ENCODE data around the gene ARFGAP1.

The ARFGAP1 gene

DNA sequence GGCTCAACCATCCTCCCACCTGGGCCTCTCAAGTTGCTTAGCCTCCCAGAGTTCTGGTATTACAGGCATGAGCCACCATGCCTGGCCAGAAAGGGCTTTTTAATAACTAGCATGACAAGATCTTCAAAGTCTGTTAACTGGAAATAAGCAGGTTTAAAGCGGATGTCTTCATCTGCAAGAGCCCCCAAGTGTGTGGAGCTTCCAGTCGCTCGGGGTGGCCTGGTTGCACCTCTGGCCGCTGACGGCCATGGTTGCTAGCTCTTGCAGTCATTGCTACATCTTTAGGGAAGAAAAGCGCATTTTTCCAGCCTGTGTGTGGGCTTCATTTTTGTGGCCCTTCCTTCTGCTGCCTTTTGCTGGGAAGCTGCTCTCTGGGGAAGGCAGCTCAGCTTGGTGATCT, 7.8 kb downstream of the ARFGAP1 start:
- TF ChIP-seq TAF1 (IDR thresholded peaks at IDR 0.05; ENCODE audit: low read depth, low read length): no peak
- TF ChIP-seq POLR2AphosphoS5 (IDR thresholded peaks at IDR 0.05; ENCODE audit: low read depth, low read length): no peak
- no peak for TF ChIP-seq SPI1 (IDR thresholded peaks at IDR 0.05; ENCODE audit: low read depth, low read length)
- no peak for DNase-seq (ENCODE audit: insufficient read length, low spot score)
- no peak for FAIRE-seq

DNA sequence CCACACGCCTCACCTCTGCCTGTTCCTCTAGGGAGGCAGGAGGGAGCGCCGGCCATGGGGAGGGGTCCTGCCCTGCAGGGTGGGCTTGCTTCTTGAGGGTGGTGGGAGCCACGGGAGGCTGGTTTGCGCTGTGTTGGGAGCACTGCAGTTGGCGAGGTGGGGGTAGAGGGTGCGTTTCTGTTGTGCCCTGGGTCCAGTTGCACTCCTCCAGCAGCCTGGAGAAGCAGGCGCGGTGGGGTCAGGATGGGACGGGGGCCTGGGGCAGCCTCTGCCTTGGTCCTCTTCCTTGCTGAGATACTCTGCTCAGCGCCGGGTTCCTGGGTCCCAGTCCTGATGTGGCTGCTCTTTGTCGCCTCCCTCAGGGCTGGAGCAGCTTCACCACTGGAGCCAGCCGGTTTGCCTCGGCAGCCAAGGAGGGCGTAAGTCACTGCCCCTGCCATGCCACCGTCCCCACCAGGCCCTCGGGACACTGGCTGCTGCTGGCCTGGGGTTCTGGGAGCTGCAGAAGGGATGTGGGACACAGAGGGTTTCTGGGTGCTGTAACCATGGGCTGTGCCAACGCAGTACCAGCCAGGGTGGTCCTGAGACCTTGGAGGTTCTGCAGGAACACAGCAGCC, 8.4 kb downstream of the ARFGAP1 start:
- no peak for TF ChIP-seq SPI1 (IDR thresholded peaks at IDR 0.05; ENCODE audit: low read depth, low read length)
- TF ChIP-seq PAX5 (IDR thresholded peaks at IDR 0.05; ENCODE audit: insufficient read depth, low read length, severe bottlenecking): no peak
- no peak for TF ChIP-seq POU2F2 (IDR thresholded peaks at IDR 0.05; ENCODE audit: low read depth, low read length)
- no peak for TF ChIP-seq POLR2A (IDR thresholded peaks at IDR 0.05; ENCODE audit: low read depth, low read length)
- TF ChIP-seq TAF1 (IDR thresholded peaks at IDR 0.05; ENCODE audit: low read depth, low read length): no peak
- no peak for TF ChIP-seq POLR2AphosphoS5 (IDR thresholded peaks at IDR 0.05; ENCODE audit: low read depth, low read length)
- FAIRE-seq: no peak
- DNase-seq (ENCODE audit: insufficient read length, low spot score): no peak

DNA sequence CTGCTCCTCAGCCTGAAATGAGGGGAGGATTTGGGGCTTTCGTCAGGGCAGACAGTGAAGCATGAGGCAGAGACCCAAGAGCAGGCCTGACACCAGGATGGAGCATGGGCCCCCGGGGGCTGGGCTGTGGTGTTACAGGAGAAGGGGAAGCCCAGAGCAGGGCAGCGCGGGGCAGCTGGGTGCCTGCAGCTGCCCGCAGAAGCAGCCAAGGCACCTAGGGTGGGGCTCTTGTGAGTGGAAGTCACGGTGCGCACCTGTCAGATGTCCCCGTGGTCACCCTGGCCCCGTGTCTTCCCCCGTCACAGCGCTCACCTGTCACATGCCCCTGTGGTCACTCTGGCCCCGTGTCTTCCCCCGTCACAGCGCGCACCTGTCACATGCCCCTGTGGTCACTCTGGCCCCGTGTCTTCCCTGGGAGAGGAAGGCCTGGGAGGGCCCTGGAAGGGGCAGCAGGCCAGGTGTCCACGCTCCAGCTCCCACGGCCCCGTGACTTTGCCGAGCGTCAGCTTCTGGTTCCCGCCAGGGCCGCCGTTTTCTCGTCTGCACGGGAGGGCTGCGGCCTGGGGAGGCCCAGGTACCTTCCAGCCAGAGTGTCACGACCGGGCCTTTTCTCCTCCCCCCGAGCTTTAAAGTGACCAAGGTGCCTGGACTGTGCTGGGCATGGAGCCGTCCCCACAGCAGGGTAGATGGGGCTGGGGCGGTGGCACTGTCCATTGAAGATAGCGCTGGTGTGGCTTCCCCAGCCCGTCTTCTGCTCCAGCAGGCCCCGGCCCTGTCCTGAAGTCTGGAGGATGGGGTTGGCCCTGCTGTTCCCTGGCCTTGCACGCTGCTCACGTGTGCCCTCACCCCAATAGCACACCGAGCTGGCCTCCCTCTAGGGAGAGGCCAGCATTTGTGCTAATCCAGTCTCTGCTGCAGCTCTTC, 9.4 kb downstream of the ARFGAP1 start:
- FAIRE-seq (no peak), DNase-seq (ENCODE audit: insufficient read length, low spot score) (no peak)
- TF ChIP-seq POU2F2 (IDR thresholded peaks at IDR 0.05; ENCODE audit: low read depth, low read length): no peak
- TF ChIP-seq SPI1 (IDR thresholded peaks at IDR 0.05; ENCODE audit: low read depth, low read length): no peak
- TF ChIP-seq POLR2AphosphoS5 (IDR thresholded peaks at IDR 0.05; ENCODE audit: low read depth, low read length): no peak; the same call in 1 of the 2 replicates
- no peak for TF ChIP-seq POLR2A (IDR thresholded peaks at IDR 0.05; ENCODE audit: low read depth, low read length)
- TF ChIP-seq PAX5 (IDR thresholded peaks at IDR 0.05; ENCODE audit: insufficient read depth, low read length, severe bottlenecking): no peak
- TF ChIP-seq TAF1 (IDR thresholded peaks at IDR 0.05; ENCODE audit: low read depth, low read length): no peak

DNA sequence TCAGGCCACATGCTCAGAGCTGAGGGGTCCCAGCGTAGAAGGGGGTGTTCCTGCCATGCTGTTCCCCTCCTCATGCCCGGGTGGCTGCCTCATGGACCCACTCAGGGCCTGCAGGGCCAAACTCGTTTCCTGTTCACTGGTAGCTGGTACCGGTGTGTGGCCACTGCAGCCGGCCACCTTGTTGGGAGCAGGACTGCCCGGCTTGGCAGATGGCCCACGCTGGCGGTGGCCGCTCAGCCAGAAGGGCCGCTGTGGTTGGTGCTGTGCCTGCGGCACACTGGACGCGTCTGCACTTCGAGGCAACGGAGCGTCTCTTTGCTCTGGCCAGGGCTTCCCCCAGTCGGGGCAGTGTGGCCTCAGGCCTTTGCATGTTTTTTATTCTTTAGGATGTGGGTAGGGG, 10.3 kb downstream of the ARFGAP1 start:
- TF ChIP-seq POLR2A (IDR thresholded peaks at IDR 0.05; ENCODE audit: low read depth, low read length) (no peak), TAF1 (IDR thresholded peaks at IDR 0.05; ENCODE audit: low read depth, low read length) (no peak), SPI1 (IDR thresholded peaks at IDR 0.05; ENCODE audit: low read depth, low read length) (no peak), PAX5 (IDR thresholded peaks at IDR 0.05; ENCODE audit: insufficient read depth, low read length, severe bottlenecking) (no peak), POU2F2 (IDR thresholded peaks at IDR 0.05; ENCODE audit: low read depth, low read length) (no peak), POLR2AphosphoS5 (IDR thresholded peaks at IDR 0.05; ENCODE audit: low read depth, low read length) (no peak)
- DNase-seq (ENCODE audit: insufficient read length, low spot score) (no peak), FAIRE-seq (no peak)

DNA sequence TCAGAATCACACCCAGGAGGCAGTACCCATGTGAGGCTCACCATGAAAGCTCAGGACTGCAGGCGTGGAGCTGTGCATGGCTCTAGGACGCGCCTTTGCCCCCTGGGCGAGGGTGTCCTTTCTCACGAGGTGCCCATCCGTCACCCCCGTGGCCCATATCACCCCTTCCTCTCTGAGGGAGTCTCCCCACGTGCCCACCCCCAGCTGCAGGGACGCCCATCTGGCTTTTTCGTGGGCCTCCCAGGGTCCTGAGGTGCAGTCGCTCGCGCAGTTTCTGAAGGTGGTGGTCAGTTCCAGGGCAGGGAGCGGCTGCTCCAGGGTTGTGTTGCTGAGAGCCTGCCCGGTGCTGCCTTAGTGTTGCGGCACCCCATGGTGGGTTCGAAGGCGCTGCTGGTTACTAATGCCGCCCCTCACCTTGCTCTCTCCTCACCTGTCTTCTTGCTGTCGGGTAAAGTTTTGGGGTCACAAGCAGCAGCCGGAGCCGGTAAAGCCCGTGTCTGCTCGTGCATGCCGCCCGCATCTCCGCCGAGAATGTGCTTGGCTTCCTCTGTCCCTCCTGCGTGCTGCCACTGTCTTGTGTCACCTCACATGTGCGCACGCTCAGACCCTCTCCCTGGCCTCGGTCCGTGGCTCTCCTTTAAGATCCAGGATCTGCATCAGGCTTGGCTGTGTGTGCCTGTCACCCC, 10.9 kb downstream of the ARFGAP1 start:
- TF ChIP-seq POLR2AphosphoS5 (IDR thresholded peaks at IDR 0.05; ENCODE audit: low read depth, low read length) (no peak), SPI1 (IDR thresholded peaks at IDR 0.05; ENCODE audit: low read depth, low read length) (no peak), TAF1 (IDR thresholded peaks at IDR 0.05; ENCODE audit: low read depth, low read length) (no peak), POLR2A (IDR thresholded peaks at IDR 0.05; ENCODE audit: low read depth, low read length) (no peak), PAX5 (IDR thresholded peaks at IDR 0.05; ENCODE audit: insufficient read depth, low read length, severe bottlenecking) (no peak), POU2F2 (IDR thresholded peaks at IDR 0.05; ENCODE audit: low read depth, low read length) (no peak)
- FAIRE-seq (no peak), DNase-seq (ENCODE audit: insufficient read length, low spot score) (no peak)

DNA sequence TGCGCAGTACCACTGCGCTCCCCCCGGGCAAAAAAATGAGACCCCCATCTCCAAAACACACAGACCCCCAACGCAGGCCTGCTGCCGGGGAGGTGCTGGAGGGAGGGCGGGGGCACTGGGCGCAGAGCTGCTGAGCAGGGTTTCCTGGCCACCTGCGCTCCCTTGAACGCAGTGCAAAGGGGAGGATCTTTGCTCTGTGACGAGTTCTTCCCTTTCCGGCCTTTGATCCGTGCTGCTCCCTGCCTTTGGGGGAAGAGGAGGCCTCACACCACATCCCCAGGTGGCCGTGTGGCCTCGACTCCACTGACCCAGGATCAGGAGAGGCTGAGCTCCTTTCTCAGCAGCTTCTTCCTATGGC, 11.4 kb downstream of the ARFGAP1 start:
- TF ChIP-seq POLR2A (IDR thresholded peaks at IDR 0.05; ENCODE audit: low read depth, low read length) (no peak), PAX5 (IDR thresholded peaks at IDR 0.05; ENCODE audit: insufficient read depth, low read length, severe bottlenecking) (no peak), TAF1 (IDR thresholded peaks at IDR 0.05; ENCODE audit: low read depth, low read length) (no peak), POLR2AphosphoS5 (IDR thresholded peaks at IDR 0.05; ENCODE audit: low read depth, low read length) (no peak)
- FAIRE-seq: no peak
- no peak for DNase-seq (ENCODE audit: insufficient read length, low spot score)

DNA sequence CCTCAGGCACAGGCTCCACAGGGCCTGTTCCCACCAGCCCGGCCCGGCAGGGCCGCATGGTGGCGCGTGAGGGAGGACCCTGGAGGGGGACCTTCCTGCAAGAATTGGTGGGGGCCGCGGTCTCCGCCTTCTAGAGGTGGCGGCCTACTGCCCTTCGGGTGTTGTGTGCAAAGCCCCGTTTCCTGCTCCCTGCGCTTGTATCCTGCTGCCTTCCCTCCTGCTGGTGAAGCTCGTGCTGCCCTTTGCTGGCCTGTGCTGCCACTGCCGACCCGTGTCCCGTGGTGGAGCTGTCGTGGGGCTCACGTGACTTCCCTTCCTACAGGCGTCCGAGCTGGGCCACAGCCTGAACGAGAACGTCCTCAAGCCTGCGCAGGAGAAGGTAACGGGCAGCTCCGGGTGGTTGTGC, 11.9 kb downstream of the ARFGAP1 start:
- FAIRE-seq: no peak
- TF ChIP-seq TAF1 (IDR thresholded peaks at IDR 0.05; ENCODE audit: low read depth, low read length) (no peak), PAX5 (IDR thresholded peaks at IDR 0.05; ENCODE audit: insufficient read depth, low read length, severe bottlenecking) (no peak), POU2F2 (IDR thresholded peaks at IDR 0.05; ENCODE audit: low read depth, low read length) (no peak), SPI1 (IDR thresholded peaks at IDR 0.05; ENCODE audit: low read depth, low read length) (no peak), POLR2A (IDR thresholded peaks at IDR 0.05; ENCODE audit: low read depth, low read length) (no peak), POLR2AphosphoS5 (IDR thresholded peaks at IDR 0.05; ENCODE audit: low read depth, low read length) (no peak)
- DNase-seq (ENCODE audit: insufficient read length, low spot score): no peak

DNA sequence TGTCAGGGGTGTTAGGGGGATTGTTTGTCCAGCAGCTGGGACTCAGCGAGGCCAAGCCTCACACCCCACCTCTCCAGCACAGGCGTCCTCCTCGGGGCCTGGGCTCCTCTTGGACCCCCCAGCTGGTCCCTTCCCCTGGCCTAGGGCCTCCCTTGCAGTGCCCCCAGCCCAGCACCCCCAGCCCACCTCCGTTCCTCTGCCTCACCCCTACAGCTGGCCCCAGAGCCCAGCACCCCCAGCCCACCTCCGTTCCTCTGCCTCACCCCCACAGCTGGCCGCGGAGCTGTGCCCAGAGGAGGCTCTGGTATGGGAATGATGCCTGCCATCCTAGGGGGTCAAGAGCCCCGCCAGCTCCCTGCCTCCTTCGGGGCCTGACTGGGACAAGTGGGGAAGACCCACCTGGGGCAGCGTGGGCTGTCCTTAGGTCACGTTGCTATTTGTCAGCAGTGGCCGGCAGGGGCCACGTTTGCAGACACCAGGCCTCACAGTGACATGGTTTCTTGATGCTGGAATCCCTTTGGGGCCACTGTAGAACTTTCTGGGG, 12.4 kb downstream of the ARFGAP1 start:
- DNase-seq (ENCODE audit: insufficient read length, low spot score) (no peak), FAIRE-seq (no peak)
- TF ChIP-seq POU2F2 (IDR thresholded peaks at IDR 0.05; ENCODE audit: low read depth, low read length): no peak
- TF ChIP-seq TAF1 (IDR thresholded peaks at IDR 0.05; ENCODE audit: low read depth, low read length): no peak
- TF ChIP-seq POLR2AphosphoS5 (IDR thresholded peaks at IDR 0.05; ENCODE audit: low read depth, low read length): no peak
- no peak for TF ChIP-seq POLR2A (IDR thresholded peaks at IDR 0.05; ENCODE audit: low read depth, low read length)
- no peak for TF ChIP-seq PAX5 (IDR thresholded peaks at IDR 0.05; ENCODE audit: insufficient read depth, low read length, severe bottlenecking)
- no peak for TF ChIP-seq SPI1 (IDR thresholded peaks at IDR 0.05; ENCODE audit: low read depth, low read length)

Measured in GM12891 (cell line).